ENCODE data around the gene OR5C1.
"Not testable (repeated sequence)": the region's sequence is repeated elsewhere in the genome, so short reads cannot be mapped to it uniquely, and the experiment has no call there.

DNA sequence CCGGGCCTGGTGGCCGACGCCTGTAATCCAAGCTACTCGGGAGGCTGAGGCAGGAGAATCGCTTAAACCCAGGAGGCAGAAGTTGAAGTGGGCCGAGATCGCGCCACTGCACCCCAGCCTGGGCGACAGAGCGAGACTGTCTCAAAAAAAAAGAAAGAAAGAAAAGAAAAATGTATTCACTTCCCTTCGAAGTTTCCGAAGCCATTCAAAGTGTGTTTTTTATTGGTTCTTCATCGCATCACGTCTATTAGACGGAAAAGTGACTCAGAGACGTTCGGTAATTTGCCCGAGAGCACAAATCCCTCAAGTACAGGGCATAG, 40.2 kb downstream of the OR5C1 start:
- TF ChIP-seq, protein P1, sequence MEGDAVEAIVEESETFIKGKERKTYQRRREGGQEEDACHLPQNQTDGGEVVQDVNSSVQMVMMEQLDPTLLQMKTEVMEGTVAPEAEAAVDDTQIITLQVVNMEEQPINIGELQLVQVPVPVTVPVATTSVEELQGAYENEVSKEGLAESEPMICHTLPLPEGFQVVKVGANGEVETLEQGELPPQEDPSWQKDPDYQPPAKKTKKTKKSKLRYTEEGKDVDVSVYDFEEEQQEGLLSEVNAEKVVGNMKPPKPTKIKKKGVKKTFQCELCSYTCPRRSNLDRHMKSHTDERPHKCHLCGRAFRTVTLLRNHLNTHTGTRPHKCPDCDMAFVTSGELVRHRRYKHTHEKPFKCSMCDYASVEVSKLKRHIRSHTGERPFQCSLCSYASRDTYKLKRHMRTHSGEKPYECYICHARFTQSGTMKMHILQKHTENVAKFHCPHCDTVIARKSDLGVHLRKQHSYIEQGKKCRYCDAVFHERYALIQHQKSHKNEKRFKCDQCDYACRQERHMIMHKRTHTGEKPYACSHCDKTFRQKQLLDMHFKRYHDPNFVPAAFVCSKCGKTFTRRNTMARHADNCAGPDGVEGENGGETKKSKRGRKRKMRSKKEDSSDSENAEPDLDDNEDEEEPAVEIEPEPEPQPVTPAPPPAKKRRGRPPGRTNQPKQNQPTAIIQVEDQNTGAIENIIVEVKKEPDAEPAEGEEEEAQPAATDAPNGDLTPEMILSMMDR (IDR thresholded peaks at IDR 0.05), result not testable (repeated sequence)
- not testable (repeated sequence) for TF ChIP-seq EZH2 (IDR thresholded peaks at IDR 0.05)
